NB4 (cell line): ENCODE measurements around the gene NFIX.

Experiments
- MYC ChIP-seq: IDR thresholded peaks from 2 replicates; pipeline ENCODE4 v1.6.1; 2011; ENCODE audit warnings: low read depth, low read length
- POLR2A ChIP-seq: IDR thresholded peaks from 2 replicates; pipeline ENCODE4 v1.6.1; 2011; ENCODE audit warnings: mild to moderate bottlenecking; ENCODE audit not compliant: insufficient read length; ENCODE audit errors: extremely low read depth
- TF ChIP-seq, protein P1 (sequence below): IDR thresholded peaks from one replicate; pipeline ENCODE4 v1.5.1; 2012; ENCODE audit warnings: low read depth, low read length

DNA sequence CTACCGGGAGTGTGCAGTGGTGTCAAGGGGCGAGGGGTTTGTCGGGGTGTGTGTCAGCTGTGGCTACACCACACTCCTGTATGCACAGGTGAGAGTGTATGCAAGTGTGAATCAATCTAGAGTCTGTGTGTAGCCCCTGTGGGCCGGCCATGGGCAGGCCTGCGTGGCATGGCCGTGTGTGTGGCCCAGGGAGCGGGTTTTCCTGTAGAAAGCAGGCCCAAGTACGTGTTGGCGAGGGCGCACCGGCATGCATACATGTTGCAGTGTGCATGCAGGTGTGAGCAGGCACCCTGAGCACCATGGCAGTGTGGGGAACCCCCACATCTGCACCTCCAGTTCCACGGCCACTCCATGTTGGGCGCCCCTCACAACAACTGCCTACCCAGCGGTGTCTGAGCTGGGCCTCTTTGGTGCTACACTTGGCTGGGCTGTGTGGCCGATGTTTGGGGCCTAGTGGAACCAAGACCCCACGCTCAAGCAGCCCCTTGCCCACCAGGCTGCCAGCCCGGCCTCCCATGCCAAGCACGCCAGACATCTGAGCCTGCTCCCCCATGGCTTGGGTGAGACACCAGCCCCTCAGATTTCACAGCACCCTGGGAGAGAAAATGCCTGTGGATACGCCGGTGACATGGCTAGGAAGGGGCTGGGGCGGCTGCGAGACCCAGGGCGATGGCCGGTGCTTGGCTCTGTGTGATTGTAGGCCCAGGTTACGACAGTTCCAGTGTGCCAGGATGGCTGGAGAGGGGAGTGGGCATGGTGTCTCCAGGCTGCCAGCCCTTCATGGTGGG lies 2.1 kb downstream of the NFIX start:
- TF ChIP-seq, protein P1, sequence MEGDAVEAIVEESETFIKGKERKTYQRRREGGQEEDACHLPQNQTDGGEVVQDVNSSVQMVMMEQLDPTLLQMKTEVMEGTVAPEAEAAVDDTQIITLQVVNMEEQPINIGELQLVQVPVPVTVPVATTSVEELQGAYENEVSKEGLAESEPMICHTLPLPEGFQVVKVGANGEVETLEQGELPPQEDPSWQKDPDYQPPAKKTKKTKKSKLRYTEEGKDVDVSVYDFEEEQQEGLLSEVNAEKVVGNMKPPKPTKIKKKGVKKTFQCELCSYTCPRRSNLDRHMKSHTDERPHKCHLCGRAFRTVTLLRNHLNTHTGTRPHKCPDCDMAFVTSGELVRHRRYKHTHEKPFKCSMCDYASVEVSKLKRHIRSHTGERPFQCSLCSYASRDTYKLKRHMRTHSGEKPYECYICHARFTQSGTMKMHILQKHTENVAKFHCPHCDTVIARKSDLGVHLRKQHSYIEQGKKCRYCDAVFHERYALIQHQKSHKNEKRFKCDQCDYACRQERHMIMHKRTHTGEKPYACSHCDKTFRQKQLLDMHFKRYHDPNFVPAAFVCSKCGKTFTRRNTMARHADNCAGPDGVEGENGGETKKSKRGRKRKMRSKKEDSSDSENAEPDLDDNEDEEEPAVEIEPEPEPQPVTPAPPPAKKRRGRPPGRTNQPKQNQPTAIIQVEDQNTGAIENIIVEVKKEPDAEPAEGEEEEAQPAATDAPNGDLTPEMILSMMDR: no peak
- no peak for TF ChIP-seq POLR2A
- no peak for TF ChIP-seq MYC
